Measurements from ENCODE around the gene UBQLNL. TPM values are rescaled to one million over a fixed set of nuclear protein-coding genes. Genes with fewer than 3 reads are reported as not detected.

Gene UBQLNL
- total and polyA plus RNA-seq, 2 of the 13 experiments (the other 11 are each of a cell fraction or from before 2014, with no cell fraction given) = 0.08 TPM; not detected in 1

- intact Hi-C loops (cut with micrococcal nuclease; ENCODE audit: unreplicated experiment) = no loop called here
- FAIRE-seq (no peak), ATAC-seq (no peak), DNase-seq (ENCODE audit: low spot score) (no peak)
- H3K4me2 ChIP-seq (ENCODE audit: low read depth, low read length) = no peak overlapping the region
- H3K79me2 ChIP-seq (ENCODE audit: insufficient read depth, low read length) = no peaks in the 10 kb centered on the region
- H3K4me1 ChIP-seq (ENCODE audit: insufficient read depth, low read length) = no peaks in the 10 kb centered on the region
- CTCF ChIA-PET (ENCODE audit: low intra/inter-chr PET ratio, low total read pairs) = no interaction called here
- H3K9ac ChIP-seq (ENCODE audit: insufficient read depth, low read depth, low read length) = no peak overlapping the region
- H3K27me3 ChIP-seq (ENCODE audit: control insufficient read depth in 1 of 2, insufficient read depth in 2 of 2, low read length in 2 of 2) = peaks cover 0 to 12% of the 10 kb centered on the region in 2 experiments; a peak in 1 of 5 replicates
- WGBS (ENCODE audit: low lambda C conversion rate) = 3% methylated on average over 2 of the region's 2 CpGs
- no peak overlapping the region for H3K27ac ChIP-seq (ENCODE audit: extremely low read length, insufficient read depth, low read length)
- BruUV-seq (replicated peaks) = no TSS peak
- no peaks in the 10 kb centered on the region; the same call in 1 of the 2 replicates for H4K20me1 ChIP-seq (ENCODE audit: insufficient read depth, low read length)
- in situ Hi-C loops (cut with HindIII; ENCODE audit: extremely low pct_ligation_motif_present, low pct_unique_long_range_greater_than_20kb) = no loop called here
- no peak overlapping the region for H2AFZ ChIP-seq (ENCODE audit: low read length)
- H3K9me3 ChIP-seq (ENCODE audit: low read length) = no peaks in the 10 kb centered on the region
- POLR2A ChIA-PET = no interaction called here
- no peaks in the 10 kb centered on the region for H3K36me3 ChIP-seq (replicated peaks in 1 of 2; ENCODE audit: control insufficient read depth in 1 of 2, insufficient read depth in 2 of 2, low read length in 2 of 2)
- H3K4me3 ChIP-seq (replicated peaks in 1 of 3; ENCODE audit: insufficient read depth in 1 of 3, low read depth in 2 of 3, low read length in 3 of 3) = no peak overlapping the region
- TF ChIP-seq ZBTB38 (CRISPR knock-in tag; IDR thresholded peaks at IDR 0.05) (no peak), PAWR (CRISPR knock-in tag; IDR thresholded peaks at IDR 0.05; ENCODE audit: borderline replicate concordance) (no peak), HDAC6 (IDR thresholded peaks at IDR 0.05; ENCODE audit: low read depth, low read length) (no peak), RBFOX2 (IDR thresholded peaks at IDR 0.05; ENCODE audit: low read depth, low read length) (no peak), HNRNPK (IDR thresholded peaks at IDR 0.05; ENCODE audit: low read depth, low read length, poor library complexity, severe bottlenecking) (no peak), ZFP82 (CRISPR knock-in tag; IDR thresholded peaks at IDR 0.05; ENCODE audit: borderline replicate concordance) (no peak), SIX1 (CRISPR knock-in tag; IDR thresholded peaks at IDR 0.05; ENCODE audit: borderline replicate concordance) (no peak), ARID5B (CRISPR knock-in tag; IDR thresholded peaks at IDR 0.05) (no peak), ZNF567 (CRISPR knock-in tag; IDR thresholded peaks at IDR 0.05; ENCODE audit: borderline replicate concordance) (no peak)
Measured at GRCh38 chr11:5499671-5500070, 16.8 kb downstream of the UBQLNL start.
